K562 (cell line): ENCODE data around the gene STON2. TPM values are rescaled to one million over a fixed set of nuclear protein-coding genes. Genes with fewer than 3 reads are reported as not detected.
A peak's percentile ranks its signal among the peaks of the same experiment; 100 is the strongest.

ENCODE experiments used
- ATAC-seq: fragments of 200-7000 bp; cut with Tn5 transposase; 3 replicates; pipeline ENCODE4 v1.9.1; 2020; ENCODE audit warnings: moderate library complexity
- BruUV-seq: library from RNA; stranded (reverse); fragments of 400-500 nt; replicated peaks from 2 replicates; lab custom pipeline; 2021; lab: Mats Ljungman, UMichigan
- CTCF ChIA-PET: fragments of 300-600 bp; formaldehyde crosslinking; extraction: SDS; loops from one replicate; lab custom pipeline; 2021; ENCODE audit warnings: low intra/inter-chr PET ratio; lab: Yijun Ruan, JAX
- POLR2A ChIA-PET: fragments of 300-600, 350-650 bp; sonication (Branson Sonifier 250); formaldehyde crosslinking; extraction: SDS; loops from one replicate; lab custom pipeline; 2021; ENCODE audit warnings: antibody characterized with exemption, inconsistent platforms; lab: Yijun Ruan, JAX
- DNase-seq, 4 experiments: peaks; one replicate each; pipeline versions ENCODE4 v3.0.0 to v3.0.0-alpha.2; 2011 to 2018; ENCODE audit warnings: low spot score in 3 of 4, mixed read lengths in 3 of 4; ENCODE audit errors: extremely low read depth in 1 of 4
- FAIRE-seq: peaks from 2 replicates; lab custom pipeline; 2011; peaks lifted over from hg19 to GRCh38; lab: Jason Lieb, UNC
- H2AFZ ChIP-seq: 2 replicates; pipeline ENCODE4 v1.6.0; 2011; ENCODE audit warnings: low read depth, low read length, control low read depth, inconsistent platforms
- H3K27ac ChIP-seq: fragments of 200-600 bp; 3 replicates; pipeline ENCODE4 v1.8.0; 2011; ENCODE audit warnings: low read depth, mild to moderate bottlenecking, control low read depth, inconsistent platforms, low read length, moderate library complexity, mixed read lengths; ENCODE audit errors: extremely low read depth
- H3K27me3 ChIP-seq, 2 experiments: fragments of 300-600 bp in 1 of 2; 2 replicates in 1 of 2; 3 replicates in 1 of 2; pipeline versions ENCODE4 v1.6.0 to v1.8.0; 2011; ENCODE audit warnings: inconsistent platforms in 2 of 2, low read length in 2 of 2, mild to moderate bottlenecking in 1 of 2, mixed read lengths in 1 of 2, moderate library complexity in 1 of 2; ENCODE audit not compliant: control insufficient read depth in 2 of 2, insufficient read depth in 2 of 2
- H3K36me3 ChIP-seq: fragments of 300-600 bp; 3 replicates; pipeline ENCODE4 v1.8.0; 2011; ENCODE audit warnings: mild to moderate bottlenecking, low read length, inconsistent platforms; ENCODE audit not compliant: control insufficient read depth, insufficient read depth
- H3K4me1 ChIP-seq, 2 experiments: fragments of 200-600 bp in 1 of 2; replicated peaks in 1 of 2; 2 replicates in 1 of 2; 3 replicates in 1 of 2; pipeline versions ENCODE4 v1.5.1 to v1.8.0; 2011; ENCODE audit warnings: inconsistent platforms in 2 of 2, low read length in 2 of 2, mild to moderate bottlenecking in 1 of 2, mixed read lengths in 1 of 2, moderate library complexity in 1 of 2; ENCODE audit not compliant: control insufficient read depth in 2 of 2, insufficient read depth in 2 of 2
- H3K4me2 ChIP-seq: 2 replicates; pipeline ENCODE4 v1.6.1; 2011; ENCODE audit warnings: low read length, control low read depth, inconsistent platforms, mixed read lengths; ENCODE audit not compliant: insufficient read depth
- H3K4me3 ChIP-seq: fragments of 200-600 bp; sonication (generic), shearing (Covaris generic); 2 replicates; pipeline ENCODE4 v1.5.1; 2016; ENCODE audit warnings: control low read depth, inconsistent platforms
- H3K79me2 ChIP-seq: fragments of 200-600 bp; 3 replicates; pipeline ENCODE4 v1.8.0; 2011; ENCODE audit warnings: low read length, inconsistent platforms; ENCODE audit not compliant: control insufficient read depth, insufficient read depth
- H3K9ac ChIP-seq, 2 experiments: 2 replicates each; pipeline versions ENCODE4 v1.6.0 to v1.6.1; 2011; ENCODE audit warnings: low read depth in 2 of 2, low read length in 2 of 2, control low read depth in 1 of 2, inconsistent platforms in 1 of 2, mild to moderate bottlenecking in 1 of 2, mixed read lengths in 1 of 2; ENCODE audit not compliant: insufficient read depth in 1 of 2
- H3K9me1 ChIP-seq: one replicate; pipeline ENCODE4 v1.6.0; 2011; ENCODE audit warnings: inconsistent platforms, mild to moderate bottlenecking, low read length, moderate library complexity; ENCODE audit not compliant: control insufficient read depth, insufficient read depth
- H3K9me3 ChIP-seq: replicated peaks from 2 replicates; pipeline ENCODE4 v1.5.1; 2011; ENCODE audit warnings: low read depth, low read length, inconsistent platforms; ENCODE audit not compliant: control insufficient read depth, insufficient read depth
- H4K20me1 ChIP-seq: replicated peaks from 2 replicates; pipeline ENCODE4 v1.6.1; 2011; ENCODE audit warnings: low read length, inconsistent platforms, mixed read lengths; ENCODE audit not compliant: control insufficient read depth, insufficient read depth
- CUX1 ChIP-seq: fragments of 200-800 bp; sonication (Bioruptor generic); IDR thresholded peaks from 2 replicates; pipeline ENCODE4 v1.6.1; 2016; ENCODE audit warnings: missing genetic modification characterization, missing compliant biosample characterization
- FOXJ3 ChIP-seq: sonication (generic); formaldehyde crosslinking; IDR thresholded peaks from 2 replicates; pipeline ENCODE4 v1.4.0; 2020; ENCODE audit warnings: mild to moderate bottlenecking, missing genetic modification reagents
- ZBTB12 ChIP-seq: fragments of 250-450 bp; sonication (Bioruptor Pico); IDR thresholded peaks from 2 replicates; pipeline ENCODE4 v1.4.0; 2020
- WGBS: fragments of 100-300 bp; shearing (Covaris generic); methylation state at CpG from one replicate; pipeline ENCODE4 v1.1.6; 2016; ENCODE audit warnings: low coverage, mixed read lengths; ENCODE audit not compliant: insufficient coverage; ENCODE audit errors: missing lambda C conversion rate; 5-methylcytosine and 5-hydroxymethylcytosine counted together
- in situ Hi-C: fragments of 300-500 bp; cut with MboI; formaldehyde crosslinking; loops from 4 replicates; pipeline ENCODE4 v1.15.0; 2018; ENCODE audit warnings: inconsistent platforms, mixed read lengths
- intact Hi-C: fragments of 100-400 bp; cut with micrococcal nuclease; formaldehyde crosslinking; loops from 2 replicates; pipeline ENCODE4 v1.14.2; 2022
- polyA plus RNA-seq, 8 experiments: library from polyadenylated mRNA; depleted of rRNA in 4 of 8; stranded (reverse) in 5 of 8; unstranded in 3 of 8; fragments of >200 nt; fragmentation: Nextera tagmentation in 2 of 8; fragmentation: Illumina TruSeq in 1 of 8; extraction: Ambion mirVana in 2 of 8; extraction: Trizol in 1 of 8; gene quantifications; 2 replicates each; pipeline versions ENCODE4 v1.2.1 to v1.2.3, GENCODE V29; 2011 to 2014; ENCODE audit warnings: inconsistent platforms in 1 of 8, missing spikeins in 1 of 8
- total RNA-seq, 7 experiments: library from RNA; depleted of rRNA in 6 of 7; stranded (reverse); fragments of >200 nt in 6 of 7; fragmentation: Illumina TruSeq in 2 of 7; extraction: Trizol in 2 of 7; gene quantifications; 2 replicates each; pipeline versions ENCODE4 v1.2.1 to v1.2.3, GENCODE V29; 2011 to 2021; ENCODE audit warnings: low replicate concordance in 1 of 7

The STON2 gene
- total and polyA plus RNA-seq, 9 of the 15 experiments (the other 6 are each of a cell fraction or from before 2014, with no cell fraction given) = 7.8 to 99.3 (median 53.5) TPM

GRCh38 chr14:81429028-81429427 is 28.9 kb upstream of the STON2 start:
- FAIRE-seq = no peak
- POLR2A ChIA-PET = interaction anchor here (0.7 to 2.9 kb wide), 6 partner anchors 9 to 1179 kb away, joined by 3 to 9 read pairs (median 5); partner anchors contain the start of gene GTF2A1

More at GRCh38 chr14:81429028-81429427, 28.9 kb upstream of the STON2 start:
- peak overlapping the region; percentile 43; the same call in 1 of the 2 replicates for H3K4me2 ChIP-seq
- peaks cover 23 to 74% of the 10 kb centered on the region in 2 experiments for H3K4me1 ChIP-seq
- H4K20me1 ChIP-seq = no peaks in the 10 kb centered on the region
- H3K9ac ChIP-seq = peak overlapping the region in 1 of 2 experiments; percentile 74; a peak in 1 of 4 replicates
- no peak overlapping the region for H3K4me3 ChIP-seq
- intact Hi-C loops (loop anchor here (5.0 kb wide), 1 partner anchor 207 kb away; the partner anchor contains the start of gene GTF2A1), in situ Hi-C loops (no loop called here)
- H2AFZ ChIP-seq = no peak overlapping the region
- H3K9me1 ChIP-seq = no peaks in the 10 kb centered on the region
- H3K9me3 ChIP-seq = no peaks in the 10 kb centered on the region; the same call in 1 of the 2 replicates
- peaks cover 52% of the 10 kb centered on the region for H3K36me3 ChIP-seq
- no peak for ATAC-seq
- H3K79me2 ChIP-seq = peaks cover 96% of the 10 kb centered on the region
- 11% methylated on average over 1 of the region's 1 CpG for WGBS
- DNase-seq = no peak
- CTCF ChIA-PET = no interaction called here
- TF ChIP-seq CUX1 (CRISPR knock-in tag) (no peak), ZBTB12 (CRISPR knock-in tag) (no peak), FOXJ3 (CRISPR knock-in tag) (no peak)
- TF ChIP-seq, all 486 proteins: peak for 0
- no TSS peak for BruUV-seq
- H3K27me3 ChIP-seq = no peaks in the 10 kb centered on the region
- peak overlapping the region; percentile 90 for H3K27ac ChIP-seq
